Coronary artery (tissue), 2 donors: ENCODE measurements around the gene FRMD4A.

Experiments used
- DNase-seq: peaks from one replicate; pipeline ENCODE4 v3.0.0-alpha.2; 2017; ENCODE audit warnings: low spot score
- H3K27ac ChIP-seq, 2 donors: fragments of 200-600 bp; sonication (generic); one replicate each; pipeline ENCODE4 v1.5.1; 2016 to 2019
- H3K4me3 ChIP-seq: fragments of 200-600 bp; sonication (generic); 2 replicates; pipeline ENCODE4 v1.5.1; 2016; ENCODE audit warnings: mild to moderate bottlenecking, moderate library complexity
- CTCF ChIP-seq: fragments of 200-600 bp; sonication (generic); IDR thresholded peaks from one replicate; pipeline ENCODE4 v1.5.1; 2019; ENCODE audit warnings: antibody characterized with exemption

Gene FRMD4A

GRCh38 chr10:14318007-14318406, 12.7 kb downstream of the FRMD4A start:
- H3K4me3 ChIP-seq, result no peak overlapping the region
- no peak for TF ChIP-seq CTCF
- no peak overlapping the region for H3K27ac ChIP-seq
- no peak for DNase-seq

- Histone ChIP-seq H3K4me3 (no peak overlapping the region), H3K27ac (no peak overlapping the region)
- DNase-seq, result no peak
- no peak for TF ChIP-seq CTCF
Observed at GRCh38 chr10:14312014-14312413, 18.7 kb downstream of the FRMD4A start.

GRCh38 chr10:14311206-14311957, 19.3 kb downstream of the FRMD4A start:
- TF ChIP-seq CTCF, result no peak
- DNase-seq, result no peak
- Histone ChIP-seq H3K27ac (no peak overlapping the region), H3K4me3 (no peak overlapping the region)

- no peak overlapping the region for H3K27ac ChIP-seq
- no peak overlapping the region for H3K4me3 ChIP-seq
- DNase-seq, result no peak
- no peak for TF ChIP-seq CTCF
Observed at GRCh38 chr10:14309593-14309992, 21.1 kb downstream of the FRMD4A start.

GRCh38 chr10:14306190-14306589, 24.5 kb downstream of the FRMD4A start:
- DNase-seq, result no peak
- no peak for TF ChIP-seq CTCF

GRCh38 chr10:14304046-14304445, 26.7 kb downstream of the FRMD4A start:
- H3K4me3 ChIP-seq, result no peak overlapping the region
- TF ChIP-seq CTCF, result no peak
- no peak for DNase-seq
- H3K27ac ChIP-seq, result no peak overlapping the region

More at GRCh38 chr10:14306190-14306589, 24.5 kb downstream of the FRMD4A start:
- H3K27ac ChIP-seq, result no peak overlapping the region
- H3K4me3 ChIP-seq, result no peak overlapping the region

- TF ChIP-seq CTCF, result no peak
- H3K4me3 ChIP-seq, result no peak overlapping the region
- DNase-seq, result no peak
- H3K27ac ChIP-seq, result no peak overlapping the region
Observed at GRCh38 chr10:14302035-14302434, 28.7 kb downstream of the FRMD4A start.
